Right lobe of liver (tissue), 4 donors: Measurements from ENCODE around the gene PROM2.

Experiments used
- CTCF ChIP-seq, 4 donors: fragments of 200-600 bp in 3 of 4; fragments of 450-650 bp in 1 of 4; IDR thresholded peaks; one replicate each; pipeline versions ENCODE4 v1.5.1 to v1.8.0; 2016 to 2022; ENCODE audit warnings: antibody characterized with exemption in 4 of 4, mild to moderate bottlenecking in 2 of 4
- POLR2A ChIP-seq: fragments of 450-650 bp; IDR thresholded peaks from one replicate; pipeline ENCODE4 v1.6.1; 2017; ENCODE audit warnings: antibody characterized with exemption, mild to moderate bottlenecking
- donor health status: DM: no; HTN: no; CAD: no.
- donor health status: DM: no; HTN: no; CAD: no.
- donor health status: DM: no; HTN: yes; CAD: no.

GRCh38 chr2:95268211-95269035 is 5.8 kb upstream of the PROM2 start:
- no peak for TF ChIP-seq CTCF (IDR thresholded peaks at IDR 0.05)
- no peak for TF ChIP-seq POLR2A
